Lung (tissue), 12 donors: ENCODE results near the gene CD276. TPM values are rescaled to one million over a fixed set of nuclear protein-coding genes. Genes with fewer than 3 reads are reported as not detected.
A peak's percentile ranks its signal among the peaks of the same experiment; 100 is the strongest.

Source experiments
- ATAC-seq: fragments of 200-7000 bp; cut with Tn5 transposase; one replicate; pipeline ENCODE4 v1.9.1; 2020; ENCODE audit warnings: moderate number of reproducible peaks; ENCODE audit not compliant: insufficient read depth, low FRiP score
- DNase-seq, 3 donors: peaks; one replicate each; pipeline ENCODE4 v3.0.0-alpha.2; 2013 to 2017
- H3K27ac ChIP-seq, 2 donors: one replicate each; pipeline ENCODE4 v1.5.1; 2013; ENCODE audit warnings: mild to moderate bottlenecking in 2 of 2, moderate library complexity in 2 of 2, control low read depth in 1 of 2, inconsistent platforms in 1 of 2, low read depth in 1 of 2, low read length in 1 of 2
- H3K27me3 ChIP-seq, 3 donors: one replicate each; pipeline ENCODE4 v1.5.1; 2013; ENCODE audit warnings: low read length in 2 of 3; ENCODE audit not compliant: control insufficient read depth in 3 of 3, insufficient read depth in 3 of 3
- H3K36me3 ChIP-seq, 4 donors: one replicate each; pipeline ENCODE4 v1.5.1; 2013; ENCODE audit warnings: low read length in 4 of 4, mild to moderate bottlenecking in 1 of 4, moderate library complexity in 1 of 4; ENCODE audit not compliant: control insufficient read depth in 4 of 4, insufficient read depth in 4 of 4
- H3K4me1 ChIP-seq, 5 donors: one replicate each; pipeline ENCODE4 v1.5.1; 2013; ENCODE audit warnings: low read length in 5 of 5, mild to moderate bottlenecking in 2 of 5, moderate library complexity in 1 of 5; ENCODE audit not compliant: control insufficient read depth in 5 of 5, insufficient read depth in 5 of 5
- H3K4me3 ChIP-seq: one replicate; pipeline ENCODE4 v1.5.1; 2013; ENCODE audit warnings: mild to moderate bottlenecking, control low read depth, moderate library complexity
- H3K9ac ChIP-seq, 2 donors: one replicate each; pipeline ENCODE4 v1.5.1; 2013; ENCODE audit warnings: low read length in 2 of 2, control low read depth in 1 of 2; ENCODE audit not compliant: insufficient read depth in 1 of 2
- H3K9me3 ChIP-seq, 4 donors: one replicate each; pipeline ENCODE4 v1.5.1; 2013; ENCODE audit warnings: low read length in 3 of 4, mild to moderate bottlenecking in 1 of 4, moderate library complexity in 1 of 4; ENCODE audit not compliant: control insufficient read depth in 4 of 4, insufficient read depth in 3 of 4
- WGBS, 2 donors: extraction: QIAGEN DNeasy Blood & Tissue Kit; methylation state at CpG; one replicate each; pipeline ENCODE4 v1.1.7; 2013; 5-methylcytosine and 5-hydroxymethylcytosine counted together
- polyA plus RNA-seq, 2 donors: library from polyadenylated mRNA; stranded (reverse); fragments of 200-250 nt; gene quantifications; one replicate each; pipeline ENCODE4 v1.2.1, GENCODE V29; 2013
- total RNA-seq, 2 donors: library from RNA; depleted of rRNA in 1 of 2; stranded (reverse); fragments of >200 nt in 1 of 2; gene quantifications; one replicate each; pipeline ENCODE4 v1.2.1, GENCODE V29; 2014 to 2021
- TF ChIP-seq, protein P1 (sequence below): IDR thresholded peaks from 2 replicates; pipeline ENCODE4 v1.5.1; 2012; ENCODE audit warnings: mild to moderate bottlenecking; ENCODE audit errors: control extremely low read depth, extremely low read depth
- donor health status: control.
- donor health status: control.
- donor health status: Bipolar disorder and iron deficiency.
- donor health status: healthy.
- donor health status: DM: yes; HTN: yes; CAD: no.

The CD276 gene
- total and polyA plus RNA-seq, 4 donors: 33.8 to 71.1 (median 37.1) TPM

GRCh38 chr15:73654659-73655058, 29.5 kb upstream of the CD276 start:
- TF ChIP-seq, protein P1, sequence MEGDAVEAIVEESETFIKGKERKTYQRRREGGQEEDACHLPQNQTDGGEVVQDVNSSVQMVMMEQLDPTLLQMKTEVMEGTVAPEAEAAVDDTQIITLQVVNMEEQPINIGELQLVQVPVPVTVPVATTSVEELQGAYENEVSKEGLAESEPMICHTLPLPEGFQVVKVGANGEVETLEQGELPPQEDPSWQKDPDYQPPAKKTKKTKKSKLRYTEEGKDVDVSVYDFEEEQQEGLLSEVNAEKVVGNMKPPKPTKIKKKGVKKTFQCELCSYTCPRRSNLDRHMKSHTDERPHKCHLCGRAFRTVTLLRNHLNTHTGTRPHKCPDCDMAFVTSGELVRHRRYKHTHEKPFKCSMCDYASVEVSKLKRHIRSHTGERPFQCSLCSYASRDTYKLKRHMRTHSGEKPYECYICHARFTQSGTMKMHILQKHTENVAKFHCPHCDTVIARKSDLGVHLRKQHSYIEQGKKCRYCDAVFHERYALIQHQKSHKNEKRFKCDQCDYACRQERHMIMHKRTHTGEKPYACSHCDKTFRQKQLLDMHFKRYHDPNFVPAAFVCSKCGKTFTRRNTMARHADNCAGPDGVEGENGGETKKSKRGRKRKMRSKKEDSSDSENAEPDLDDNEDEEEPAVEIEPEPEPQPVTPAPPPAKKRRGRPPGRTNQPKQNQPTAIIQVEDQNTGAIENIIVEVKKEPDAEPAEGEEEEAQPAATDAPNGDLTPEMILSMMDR: no peak
- no peaks in the 10 kb centered on the region for H3K4me1 ChIP-seq

GRCh38 chr15:73655724-73656123, 28.5 kb upstream of the CD276 start:
- DNase-seq (no peak), ATAC-seq (no peak)
- H3K36me3 ChIP-seq: no peaks in the 10 kb centered on the region
- H3K4me1 ChIP-seq: peaks cover 0 to 3% (median 0%) of the 10 kb centered on the region in 5 donors
- H3K27me3 ChIP-seq: no peaks in the 10 kb centered on the region
- TF ChIP-seq, protein P1: no peak
- 80 to 85% methylated on average over 2 of the region's 2 CpGs for WGBS, 2 donors
- no peak overlapping the region for H3K27ac ChIP-seq
- H3K9ac ChIP-seq: no peak overlapping the region
- peaks cover 0 to 2% (median 0%) of the 10 kb centered on the region in 4 donors for H3K9me3 ChIP-seq
- no peak overlapping the region for H3K4me3 ChIP-seq

More at GRCh38 chr15:73654659-73655058, 29.5 kb upstream of the CD276 start:
- Histone ChIP-seq H3K36me3 (no peaks in the 10 kb centered on the region), H3K4me3 (no peak overlapping the region), H3K9ac (no peak overlapping the region), H3K27ac (no peak overlapping the region), H3K27me3 (no peaks in the 10 kb centered on the region), H3K9me3 (peaks cover 0 to 2% (median 0%) of the 10 kb centered on the region in 4 donors)
- no peak for ATAC-seq
- 66 to 73% methylated on average over 3 of the region's 3 CpGs for WGBS, 2 donors
- no peak for DNase-seq

DNA sequence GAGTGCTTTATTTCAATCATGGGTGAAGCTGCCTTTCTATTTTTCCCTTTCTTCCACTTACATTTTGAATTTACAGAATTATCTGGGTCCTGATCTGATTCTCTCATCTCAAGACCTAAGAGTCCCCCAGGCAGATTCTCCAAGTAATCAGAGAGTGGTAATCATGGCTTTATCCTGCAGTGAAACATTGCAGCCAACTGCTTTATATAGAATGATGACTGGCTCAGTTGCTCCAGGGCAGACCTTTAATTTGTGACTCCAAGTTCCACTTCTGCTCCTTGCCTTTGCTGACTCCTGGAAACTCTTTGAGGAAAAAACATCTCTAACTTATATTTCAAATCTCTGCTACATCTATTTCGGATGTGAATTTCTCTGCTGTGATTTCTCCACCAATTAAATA, 25.5 kb upstream of the CD276 start:
- no peak overlapping the region for H3K27ac ChIP-seq
- no peak for DNase-seq
- peaks cover 0 to 8% (median 0%) of the 10 kb centered on the region in 4 donors for H3K9me3 ChIP-seq
- no peaks in the 10 kb centered on the region for H3K27me3 ChIP-seq
- H3K4me3 ChIP-seq: no peak overlapping the region
- no peaks in the 10 kb centered on the region for H3K36me3 ChIP-seq
- H3K4me1 ChIP-seq: peaks cover 0 to 3% (median 0%) of the 10 kb centered on the region in 5 donors
- WGBS, 2 donors: 80 to 82% methylated on average over 1 of the region's 1 CpG
- no peak for ATAC-seq
- H3K9ac ChIP-seq: no peak overlapping the region
- TF ChIP-seq, protein P1: no peak

DNA sequence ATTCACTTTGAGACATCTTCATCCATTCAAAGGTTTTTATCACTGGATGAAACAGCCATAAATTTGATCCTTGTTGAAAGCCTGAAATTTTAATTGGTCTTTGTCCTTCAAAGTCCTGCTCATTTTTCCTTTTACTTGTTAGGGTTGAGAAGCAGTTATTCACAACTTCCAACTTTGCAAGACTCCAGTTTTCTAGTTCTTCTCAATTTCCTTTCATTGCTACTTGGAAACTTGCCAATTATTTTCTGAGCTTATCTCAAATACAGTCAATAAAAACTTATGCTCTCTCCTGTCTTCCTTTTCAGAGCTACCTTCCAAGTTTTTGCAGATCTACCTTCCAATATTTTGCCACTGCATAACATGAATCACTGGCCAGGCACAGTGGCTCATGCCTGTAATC, 23.7 kb upstream of the CD276 start:
- peaks cover 0 to 3% (median 0%) of the 10 kb centered on the region in 5 donors for H3K4me1 ChIP-seq
- peaks cover 0 to 8% (median 0%) of the 10 kb centered on the region in 4 donors for H3K9me3 ChIP-seq
- ATAC-seq (no peak), DNase-seq (peak in 2 of 3 donors; percentile 41 to 49)
- H3K27me3 ChIP-seq: no peaks in the 10 kb centered on the region
- no peak overlapping the region for H3K27ac ChIP-seq
- TF ChIP-seq, protein P1: no peak
- no peak overlapping the region for H3K9ac ChIP-seq
- H3K4me3 ChIP-seq: no peak overlapping the region
- no peaks in the 10 kb centered on the region for H3K36me3 ChIP-seq
